ENCODE results near the gene ATXN3.
A peak's percentile ranks its signal among the peaks of the same experiment; 100 is the strongest.
"Not testable (repeated sequence)": the region's sequence is repeated elsewhere in the genome, so short reads cannot be mapped to it uniquely, and the experiment has no call there.

The ATXN3 gene

GRCh38 chr14:92058006-92058917 lies 48.1 kb downstream of the ATXN3 start:
- DNase-seq: no peak

DNA sequence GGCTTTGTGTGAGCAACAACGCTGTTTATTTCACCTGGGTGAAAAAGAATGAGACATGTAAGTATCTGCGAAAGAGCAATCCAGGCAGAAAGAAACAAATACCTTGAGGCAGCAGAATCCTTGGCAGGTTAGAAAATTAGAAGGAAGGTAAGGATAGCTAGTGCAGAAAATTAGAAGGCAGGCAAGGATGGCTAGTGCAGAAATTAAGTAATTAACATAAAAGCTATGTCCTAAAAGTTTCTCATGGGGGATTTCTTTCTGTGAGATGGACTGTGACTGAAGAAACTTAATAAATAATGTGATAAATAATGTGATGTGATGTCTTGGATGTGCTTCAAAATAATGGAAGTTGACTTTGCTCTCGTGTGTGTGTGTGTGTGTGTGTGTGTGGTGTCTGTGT lies 56.6 kb downstream of the ATXN3 start:
- DNase-seq: no peak

DNA sequence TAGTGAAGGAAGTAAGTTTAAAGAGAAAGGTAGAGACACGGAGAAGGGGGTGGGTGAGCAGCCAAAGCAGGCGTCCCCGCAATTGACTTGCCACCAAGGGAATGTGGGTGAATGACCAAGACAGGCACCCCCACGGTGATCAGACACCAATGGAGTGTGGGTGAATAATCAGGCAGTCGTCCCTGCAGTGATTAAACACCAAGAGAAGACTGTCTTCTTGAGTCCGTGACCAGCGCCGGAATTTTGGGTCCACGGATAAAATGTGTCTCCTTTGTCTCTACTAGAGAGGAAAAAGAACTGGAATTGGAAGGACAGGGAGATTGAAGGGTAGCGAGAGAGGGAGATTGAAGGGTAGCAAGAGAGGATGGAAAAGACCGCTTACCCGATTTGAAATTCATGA lies 57.2 kb downstream of the ATXN3 start:
- DNase-seq: not testable (repeated sequence)

- not testable (repeated sequence) for DNase-seq
Observed at GRCh38 chr14:92045904-92046303, 60.5 kb downstream of the ATXN3 start.

DNA sequence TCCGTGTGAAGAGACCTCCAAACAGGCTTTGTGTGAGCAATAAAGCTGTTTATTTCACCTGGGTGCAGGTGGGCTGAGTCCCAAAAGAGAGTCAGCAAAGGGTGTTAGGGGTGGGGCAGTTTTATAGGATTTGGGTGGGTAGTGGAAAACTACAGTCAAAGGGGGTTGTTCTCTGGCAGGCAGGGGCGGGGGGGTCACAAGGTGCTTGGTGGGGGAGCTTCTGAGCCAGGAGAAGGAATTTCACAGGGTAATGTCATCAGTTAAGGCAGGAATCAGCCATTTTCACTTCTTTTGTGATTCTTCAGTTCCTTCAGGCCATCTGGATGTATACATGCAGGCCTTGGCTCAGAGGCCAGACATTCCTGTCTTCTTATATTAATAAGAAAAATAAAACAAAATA lies 64.6 kb downstream of the ATXN3 start:
- not testable (repeated sequence) for DNase-seq

GRCh38 chr14:92041203-92041602 lies 65.2 kb downstream of the ATXN3 start:
- DNase-seq: no peak

GRCh38 chr14:92040431-92041051 lies 65.8 kb downstream of the ATXN3 start:
- DNase-seq: no peak

GRCh38 chr14:92039719-92040430 lies 66.5 kb downstream of the ATXN3 start, which contains the start of gene TRIP11:
Gene TRIP11 (minus strand): TSS chr14:92040059. CDS start chr14:92039685, 374 bp downstream.
- DNase-seq: peak; percentile 93

DNA sequence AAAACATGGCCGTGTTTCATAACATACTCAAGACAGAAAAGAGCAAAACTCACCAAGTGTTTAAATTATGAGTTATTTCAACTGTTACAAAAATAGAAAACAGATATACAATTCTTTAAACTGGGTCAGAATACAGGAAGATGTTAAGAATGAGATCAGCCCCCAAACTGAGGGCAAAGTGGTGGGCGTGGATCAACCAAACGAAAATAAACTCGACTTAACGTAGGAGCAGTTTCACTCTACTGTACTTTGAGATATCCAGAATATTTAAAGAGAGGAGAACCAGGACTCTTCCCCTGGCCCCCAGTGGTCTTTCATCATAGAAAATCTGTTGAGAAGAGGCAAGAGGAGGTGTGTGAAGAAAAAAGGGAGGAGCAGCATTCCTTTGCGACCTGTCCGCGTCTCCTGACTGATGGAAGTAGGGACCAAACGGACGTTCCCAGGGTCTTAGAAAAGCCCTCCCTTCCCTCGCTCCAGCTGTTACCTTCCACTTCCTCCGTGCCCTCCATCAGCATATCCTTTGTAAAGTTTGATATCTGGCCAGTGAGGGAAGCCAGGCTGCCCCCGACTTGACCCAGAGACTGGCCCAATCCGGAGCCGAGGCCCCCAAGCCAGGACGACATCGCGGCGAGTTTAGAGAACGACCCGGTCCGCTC lies 67.2 kb downstream of the ATXN3 start:
- DNase-seq: peak; percentile 11

GRCh38 chr14:92037989-92038388 lies 68.4 kb downstream of the ATXN3 start:
- DNase-seq: no peak

- DNase-seq: no peak
Observed at GRCh38 chr14:92035890-92036289, 70.5 kb downstream of the ATXN3 start.

DNA sequence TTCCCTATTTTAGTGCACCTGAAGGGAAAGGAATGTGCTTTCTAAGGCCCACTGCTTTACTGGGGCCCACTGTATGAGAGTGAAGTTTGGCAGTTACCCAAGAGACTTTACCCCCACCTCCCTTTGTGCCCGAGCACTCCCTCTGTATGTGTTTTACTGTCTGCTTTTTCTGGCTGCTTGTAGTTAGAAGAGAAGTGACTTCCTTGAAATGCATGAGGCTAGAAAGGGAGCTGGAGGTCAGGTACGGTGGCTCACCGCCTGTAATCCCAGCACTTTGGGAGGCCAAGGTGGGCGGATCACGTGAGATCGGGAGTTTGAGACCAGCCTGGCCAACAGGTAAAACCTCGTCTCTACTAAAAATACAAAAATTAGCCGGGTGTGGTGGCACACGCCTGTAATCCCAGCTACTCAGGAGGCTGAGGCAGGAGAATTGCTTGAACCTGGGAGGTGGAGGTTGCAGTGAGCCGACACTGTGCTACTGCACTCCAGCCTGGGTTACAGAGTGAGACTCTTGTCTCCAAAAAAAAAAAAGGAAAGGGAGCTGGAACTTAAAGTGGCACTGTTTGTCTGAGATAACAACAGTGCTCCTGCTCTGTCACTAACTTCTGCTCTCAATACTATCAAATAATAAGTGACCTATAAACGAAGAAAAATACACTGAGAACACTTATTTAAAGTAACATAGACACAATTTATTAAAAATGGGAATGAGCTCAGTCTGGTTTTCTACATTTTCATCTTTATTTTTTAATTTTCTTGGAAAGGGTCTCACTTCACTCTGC lies 72.3 kb downstream of the ATXN3 start:
- DNase-seq: no peak

DNA sequence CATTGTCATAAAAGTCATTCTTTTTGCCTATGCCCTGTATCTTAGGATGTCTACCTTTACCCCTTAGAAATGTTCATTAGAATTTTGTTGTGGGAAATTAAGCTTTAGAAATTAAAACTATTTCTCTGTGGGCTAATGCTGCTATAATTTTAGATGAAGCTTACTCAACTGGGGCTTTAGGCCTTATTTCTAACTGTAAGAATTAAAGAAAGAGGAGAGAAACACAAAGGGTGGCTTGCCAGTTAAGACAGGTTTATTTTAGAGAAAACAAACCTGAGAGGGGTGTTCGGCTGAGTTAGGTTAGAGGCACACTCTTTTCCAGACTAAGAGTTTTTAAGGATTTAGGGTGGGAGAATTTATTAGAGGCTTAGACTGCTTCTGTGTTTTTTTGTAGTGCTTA lies 72.9 kb downstream of the ATXN3 start:
- no peak for DNase-seq

GRCh38 chr14:92026548-92027190 lies 79.7 kb downstream of the ATXN3 start:
- no peak for DNase-seq

DNA sequence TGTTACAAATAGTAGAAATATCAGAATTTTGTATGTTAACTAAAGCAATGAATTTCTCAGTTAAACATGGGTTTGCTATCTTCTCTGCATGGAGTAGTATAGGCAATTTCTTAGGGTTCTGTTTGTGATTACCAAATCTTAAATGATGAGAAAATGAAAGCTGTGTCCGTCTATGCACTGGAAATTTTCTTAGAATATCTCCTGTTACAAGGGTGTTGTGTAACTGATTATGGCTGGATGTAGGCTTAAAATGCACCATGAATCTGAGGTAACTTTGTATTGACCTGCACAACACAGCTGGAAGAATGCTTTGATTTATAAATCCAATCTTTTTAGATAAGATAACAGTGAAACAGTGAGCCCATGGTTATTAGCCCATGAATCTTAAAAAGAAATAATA lies 84.3 kb downstream of the ATXN3 start:
- no peak for DNase-seq

DNA sequence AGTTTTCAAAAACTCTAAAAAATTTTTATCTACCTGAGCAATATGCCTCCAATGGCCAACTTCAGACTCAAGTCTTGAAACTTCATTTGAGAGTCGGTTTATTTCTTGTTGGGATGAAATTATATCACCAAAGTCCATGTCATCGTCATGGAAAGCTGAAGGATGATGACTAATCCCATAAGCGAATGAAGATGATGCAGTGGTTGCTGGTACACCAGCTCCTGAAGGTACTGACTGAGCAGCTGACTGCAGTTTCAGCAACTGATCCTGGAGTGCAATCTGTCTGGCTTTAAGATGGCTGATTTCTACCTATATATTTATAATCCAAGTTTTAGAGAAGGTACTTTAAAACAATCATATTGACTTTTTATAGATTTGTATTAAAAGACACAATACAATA lies 84.9 kb downstream of the ATXN3 start:
- DNase-seq: no peak

GRCh38 chr14:92014040-92014439 lies 92.3 kb downstream of the ATXN3 start:
- DNase-seq: no peak

GRCh38 chr14:92012121-92012748 lies 94.1 kb downstream of the ATXN3 start:
- no peak for DNase-seq

GRCh38 chr14:92010644-92011043 lies 95.7 kb downstream of the ATXN3 start:
- no peak for DNase-seq

- no peak for DNase-seq
Observed at GRCh38 chr14:92009604-92010003, 96.8 kb downstream of the ATXN3 start.
